Body of pancreas (tissue), 4 donors: ENCODE measurements around the gene CCDC34.

ENCODE experiments used
- CTCF ChIP-seq, 7 experiments: fragments of 450-650 bp in 4 of 7; fragments of 200-600 bp in 3 of 7; sonication (generic) in 3 of 7; IDR thresholded peaks; one replicate each; pipeline ENCODE4 v1.5.1; 2016 to 2019; ENCODE audit warnings: antibody characterized with exemption in 7 of 7
- POLR2A ChIP-seq, 3 donors: fragments of 450-650 bp; IDR thresholded peaks; one replicate each; pipeline ENCODE4 v1.6.1; 2016; ENCODE audit warnings: antibody characterized with exemption in 3 of 3, mild to moderate bottlenecking in 2 of 3

- TF ChIP-seq CTCF (IDR thresholded peaks at IDR 0.05) (no peak), POLR2A (IDR thresholded peaks at IDR 0.05) (no peak)
Measured at GRCh38 chr11:27312110-27312509, 50.9 kb downstream of the CCDC34 start.
